NCI-H2029 (cell line): ENCODE data around the gene IARS2.
"Not testable (repeated sequence)": the region's sequence is repeated elsewhere in the genome, so short reads cannot be mapped to it uniquely, and the experiment has no call there.

Experiments used
- DNase-seq: peaks from one replicate; lab custom pipeline; 2025; lab: John Stamatoyannopoulos, UW

IARS2 gene

DNA sequence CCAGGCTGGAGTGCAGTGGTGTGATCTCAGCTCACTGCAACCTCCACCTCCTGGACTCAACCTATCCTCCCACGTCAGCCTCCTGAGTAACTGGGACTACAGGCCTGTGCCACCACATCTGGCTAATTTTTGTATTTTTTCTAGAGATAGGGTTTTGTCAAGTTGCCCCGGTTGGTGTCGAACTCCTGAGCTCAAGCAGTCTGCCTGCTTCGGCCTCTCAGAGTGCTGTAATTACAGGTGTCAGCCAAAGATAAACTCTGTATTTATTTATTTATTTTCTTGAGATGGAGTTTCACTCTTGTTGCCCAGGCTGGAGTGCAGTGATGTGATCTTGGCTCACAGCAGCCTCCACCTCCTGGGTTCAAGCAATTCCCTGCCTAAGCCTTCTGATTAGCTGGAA is 18.7 kb downstream of the IARS2 start:
- DNase-seq = not testable (repeated sequence)

DNA sequence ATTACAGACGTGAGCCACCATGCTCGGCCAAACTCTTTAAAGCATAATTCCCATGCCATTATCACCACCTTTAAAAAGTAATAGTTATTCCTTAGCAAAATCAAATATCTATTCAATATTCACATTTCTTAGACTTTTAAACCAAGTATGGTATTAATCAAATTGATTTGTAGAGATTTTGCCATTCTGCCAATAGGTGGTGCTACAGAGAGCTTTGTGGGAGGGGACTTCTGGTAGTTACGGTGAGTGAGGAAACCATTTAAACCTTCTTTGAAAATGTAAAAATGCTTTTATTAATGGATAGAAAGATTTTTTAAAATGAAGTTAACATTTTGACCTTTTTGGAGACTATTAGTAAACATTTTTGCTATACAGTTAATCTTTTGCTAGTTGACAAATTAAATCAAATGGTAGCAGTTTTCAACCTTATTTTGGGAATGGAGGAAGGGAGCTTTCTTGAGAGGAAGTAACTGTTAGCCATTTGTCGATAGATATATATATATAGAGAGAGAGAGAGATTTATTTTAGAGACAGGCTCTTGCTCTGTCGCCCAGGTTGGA is 19.3 kb downstream of the IARS2 start:
- no peak for DNase-seq

GRCh38 chr1:220119043-220119512 is 25.1 kb downstream of the IARS2 start:
- DNase-seq = no peak

- DNase-seq = no peak
Observed at GRCh38 chr1:220121791-220122530, 28.0 kb downstream of the IARS2 start.

- DNase-seq = no peak
Observed at GRCh38 chr1:220123066-220123465, 29.1 kb downstream of the IARS2 start.

GRCh38 chr1:220123889-220124288 is 30.0 kb downstream of the IARS2 start:
- no peak for DNase-seq

GRCh38 chr1:220124542-220124941 is 30.6 kb downstream of the IARS2 start:
- DNase-seq = no peak

DNA sequence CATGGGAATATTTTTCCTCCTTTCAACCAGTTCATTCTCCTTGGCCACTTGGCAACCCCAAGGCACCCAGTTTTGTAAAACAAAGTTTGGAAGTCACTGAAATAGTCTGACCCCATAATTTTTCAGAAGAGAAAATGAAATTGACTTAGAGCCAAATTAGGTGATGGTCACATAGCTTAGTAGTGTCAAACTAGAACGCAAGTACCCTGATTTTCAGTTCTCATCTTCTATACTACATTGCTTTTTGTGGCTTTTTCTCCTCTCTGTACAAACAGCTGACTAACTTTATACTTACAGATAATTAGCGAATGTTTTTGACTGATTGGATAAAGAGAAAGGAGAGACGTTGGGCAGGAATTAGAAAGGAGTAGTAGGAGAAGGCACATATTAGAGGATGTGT is 33.1 kb downstream of the IARS2 start:
- DNase-seq = no peak

GRCh38 chr1:220129479-220130210 is 35.7 kb downstream of the IARS2 start:
- DNase-seq = no peak

DNA sequence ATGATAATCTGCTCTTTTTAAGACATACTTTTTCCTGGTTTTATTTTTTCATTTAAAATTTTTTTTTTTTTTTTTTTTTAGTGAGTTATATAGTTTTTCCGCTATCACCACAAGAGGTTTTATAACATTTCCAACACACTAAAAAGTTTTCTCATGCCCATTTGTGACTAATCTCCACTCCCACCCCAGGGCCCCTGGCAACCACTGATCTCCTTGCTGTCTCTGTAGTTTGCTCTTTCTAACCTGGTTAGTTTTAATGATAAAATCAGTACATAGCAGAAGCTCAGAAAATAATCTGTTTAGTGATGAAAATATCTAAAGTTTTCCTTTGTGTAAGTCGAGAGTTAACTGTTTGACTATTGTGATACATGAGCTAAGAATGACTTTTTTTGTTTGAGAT is 41.8 kb downstream of the IARS2 start:
- no peak for DNase-seq

GRCh38 chr1:220137019-220137786 is 43.3 kb downstream of the IARS2 start:
- no peak for DNase-seq

- no peak for DNase-seq
Observed at GRCh38 chr1:220139966-220140365, 46.0 kb downstream of the IARS2 start.

DNA sequence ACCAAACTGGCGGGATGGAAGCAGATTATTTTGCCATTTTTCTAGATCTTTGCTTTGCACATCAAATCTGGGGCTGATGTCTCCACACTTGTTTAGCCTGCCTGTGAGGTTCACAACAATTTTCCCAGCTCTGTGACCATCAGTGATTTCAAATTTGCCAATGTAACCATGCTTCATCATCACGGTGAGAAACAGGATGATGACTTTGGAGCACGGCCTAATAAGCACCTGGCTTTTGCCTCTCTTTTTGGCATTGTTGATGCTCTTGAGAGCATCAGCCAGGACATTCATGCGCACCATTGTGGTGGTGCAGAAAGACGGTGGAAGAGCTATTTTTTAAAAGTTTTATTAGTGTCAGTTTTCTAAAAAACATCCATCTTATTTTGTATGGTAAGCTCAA is 50.1 kb downstream of the IARS2 start:
- no peak for DNase-seq

- no peak for DNase-seq
Observed at GRCh38 chr1:220149742-220150141, 55.8 kb downstream of the IARS2 start.

- DNase-seq = no peak
Observed at GRCh38 chr1:220151454-220151853, 57.5 kb downstream of the IARS2 start.

- no peak for DNase-seq
Observed at GRCh38 chr1:220153147-220153546, 59.2 kb downstream of the IARS2 start.

DNA sequence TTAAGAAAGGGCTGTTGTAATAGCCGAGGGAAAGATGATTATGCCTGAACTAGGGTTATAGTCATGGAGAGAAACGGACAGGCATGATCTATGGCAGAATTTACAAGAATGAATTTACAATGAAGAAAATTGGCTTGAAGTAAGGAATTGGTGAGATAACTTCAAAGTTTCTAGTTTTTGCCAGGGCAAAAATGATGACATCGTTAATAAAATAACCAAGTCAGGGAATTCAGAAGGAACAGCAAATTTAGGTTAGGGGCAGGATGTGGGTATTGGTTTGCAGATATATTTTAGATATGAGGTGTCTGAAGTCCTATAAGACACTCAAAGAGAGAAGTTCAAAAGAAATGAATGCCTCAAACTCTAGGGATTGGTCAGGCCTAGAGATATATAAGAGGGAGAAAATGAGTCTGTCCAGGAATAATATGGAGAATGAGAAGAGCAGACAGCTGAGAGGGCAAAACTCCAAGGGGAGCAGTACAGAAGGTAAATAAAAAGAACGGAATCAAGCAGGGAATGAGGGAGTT is 62.8 kb downstream of the IARS2 start:
- no peak for DNase-seq

- DNase-seq = no peak
Observed at GRCh38 chr1:220157738-220158137, 63.8 kb downstream of the IARS2 start.

DNA sequence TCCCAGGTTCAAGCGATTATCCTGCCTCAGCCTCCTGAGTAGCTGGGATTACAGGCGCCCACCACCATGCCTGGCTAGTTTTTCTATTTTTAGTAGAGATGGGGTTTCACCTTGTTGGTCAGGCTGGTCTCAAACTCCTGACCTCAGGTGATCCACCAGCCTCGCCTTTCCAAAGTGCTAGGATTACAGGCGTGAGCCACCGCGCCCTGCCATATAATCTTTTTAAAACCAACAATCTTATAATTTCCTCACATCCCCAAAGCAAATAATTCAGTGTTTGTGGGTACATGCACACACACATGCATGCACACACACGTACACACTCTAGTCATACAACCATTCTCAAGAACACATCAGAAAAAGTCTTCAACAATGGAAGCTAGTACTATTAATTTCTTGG is 64.6 kb downstream of the IARS2 start:
- not testable (repeated sequence) for DNase-seq

GRCh38 chr1:220159041-220159440 is 65.1 kb downstream of the IARS2 start:
- DNase-seq = no peak

- DNase-seq = no peak
Observed at GRCh38 chr1:220160027-220160426, 66.1 kb downstream of the IARS2 start.

- DNase-seq = no peak
Observed at GRCh38 chr1:220164116-220164515, 70.2 kb downstream of the IARS2 start.
